ENCODE results near the gene UTY.

The UTY gene

GRCh38 chrY:13479828-13480227 lies at the start of gene UTY:
TSS of gene UTY (minus strand) at chrY:13480033. CDS start at chrY:13479665, 368 bp downstream.
- TF ChIP-seq CTCF (conservative IDR thresholded peaks at IDR 0.05; ENCODE audit: low read length) = no peak; the same call in 1 of the 2 replicates
- peak within 1 kb of the TSS; percentile 88 for H3K4me3 ChIP-seq (ENCODE audit: low read length)
- DNase-seq (ENCODE audit: low read depth) = peak; percentile 91

GRCh38 chrY:13520474-13520873 lies 40.6 kb upstream of the UTY start:
- TF ChIP-seq CTCF (conservative IDR thresholded peaks at IDR 0.05; ENCODE audit: low read length) = no peak
- DNase-seq (ENCODE audit: low read depth) = no peak
- no peak overlapping the region for H3K4me3 ChIP-seq (ENCODE audit: low read length)

- H3K4me3 ChIP-seq (ENCODE audit: low read length) = no peak overlapping the region
- peak; percentile 17; the same call in 1 of the 2 replicates for TF ChIP-seq CTCF (conservative IDR thresholded peaks at IDR 0.05; ENCODE audit: low read length)
- no peak for DNase-seq (ENCODE audit: low read depth)
Measured at GRCh38 chrY:13501215-13501614, 21.4 kb upstream of the UTY start.

GRCh38 chrY:13493737-13494136 lies 13.9 kb upstream of the UTY start:
- DNase-seq (ENCODE audit: low read depth) = no peak
- TF ChIP-seq CTCF (conservative IDR thresholded peaks at IDR 0.05; ENCODE audit: low read length) = no peak
- H3K4me3 ChIP-seq (ENCODE audit: low read length) = no peak overlapping the region

- TF ChIP-seq CTCF (conservative IDR thresholded peaks at IDR 0.05; ENCODE audit: low read length) = no peak
- no peak for DNase-seq (ENCODE audit: low read depth)
- no peak overlapping the region for H3K4me3 ChIP-seq (ENCODE audit: low read length)
Measured at GRCh38 chrY:13492408-13492807, 12.6 kb upstream of the UTY start.

- no peak for DNase-seq (ENCODE audit: low read depth)
- TF ChIP-seq CTCF (conservative IDR thresholded peaks at IDR 0.05; ENCODE audit: low read length) = no peak
- H3K4me3 ChIP-seq (ENCODE audit: low read length) = no peak overlapping the region
Measured at GRCh38 chrY:13488738-13489137, 8.9 kb upstream of the UTY start.

- 0 out of 2 replicates have a peak, but pooled peaks have one; percentile 6 for TF ChIP-seq CTCF (conservative IDR thresholded peaks at IDR 0.05; ENCODE audit: low read length)
- peak overlapping the region; percentile 88 for H3K4me3 ChIP-seq (ENCODE audit: low read length)
- peak; percentile 30 for DNase-seq (ENCODE audit: low read depth)
Measured at GRCh38 chrY:13479121-13479711, 617 bp downstream of the UTY start.

All from AG10803 (cell line).